ENCODE results near the gene FCN2.

Gene FCN2

GRCh38 chr9:134909511-134910481 is 29.2 kb downstream of the FCN2 start:
- DNase-seq (ENCODE audit: low read depth in 2 of 2), result no peak

GRCh38 chr9:134912126-134912840 is 31.7 kb downstream of the FCN2 start:
- DNase-seq (ENCODE audit: low read depth in 2 of 2), result no peak

GRCh38 chr9:134913041-134913712 is 32.6 kb downstream of the FCN2 start:
- DNase-seq (ENCODE audit: low read depth in 2 of 2), result no peak

GRCh38 chr9:134913713-134914500 is 33.3 kb downstream of the FCN2 start:
- no peak for DNase-seq (ENCODE audit: low read depth in 2 of 2)

GRCh38 chr9:134914501-134914834 is 33.9 kb downstream of the FCN2 start:
- DNase-seq (ENCODE audit: low read depth in 2 of 2), result no peak

GRCh38 chr9:134915046-134915985 is 34.7 kb downstream of the FCN2 start:
- no peak for DNase-seq (ENCODE audit: low read depth in 2 of 2)

- no peak for DNase-seq (ENCODE audit: low read depth in 2 of 2)
Measured at GRCh38 chr9:134916161-134916665, 35.6 kb downstream of the FCN2 start.

GRCh38 chr9:134917431-134918373 is 37.1 kb downstream of the FCN2 start, which contains the start of gene FCN1:
TSS of gene FCN1 (minus strand) at chr9:134917912. CDS start at chr9:134917871, 41 bp downstream.
- no peak for DNase-seq (ENCODE audit: low read depth in 2 of 2)

- DNase-seq (ENCODE audit: low read depth in 2 of 2), result no peak
Measured at GRCh38 chr9:134918646-134919045, 38.0 kb downstream of the FCN2 start.

GRCh38 chr9:134919303-134919702 is 38.7 kb downstream of the FCN2 start:
- no peak for DNase-seq (ENCODE audit: low read depth in 2 of 2)

GRCh38 chr9:134922066-134922931 is 41.7 kb downstream of the FCN2 start:
- DNase-seq (ENCODE audit: low read depth in 2 of 2), result no peak

GRCh38 chr9:134922932-134923240 is 42.3 kb downstream of the FCN2 start:
- DNase-seq (ENCODE audit: low read depth in 2 of 2), result no peak

GRCh38 chr9:134923466-134923865 is 42.9 kb downstream of the FCN2 start:
- DNase-seq (ENCODE audit: low read depth in 2 of 2), result no peak

- DNase-seq (ENCODE audit: low read depth in 2 of 2), result no peak
Measured at GRCh38 chr9:134925011-134925511, 44.5 kb downstream of the FCN2 start.

- no peak for DNase-seq (ENCODE audit: low read depth in 2 of 2)
Measured at GRCh38 chr9:134928436-134929192, 48.0 kb downstream of the FCN2 start.

- no peak for DNase-seq (ENCODE audit: low read depth in 2 of 2)
Measured at GRCh38 chr9:134929193-134930158, 48.9 kb downstream of the FCN2 start.
